ENCODE results near the gene RBM5. TPM values are rescaled to one million over a fixed set of nuclear protein-coding genes. Genes with fewer than 3 reads are reported as not detected.

The RBM5 gene
- total and polyA plus RNA-seq, 5 donors from 2014 or later, result 29.6 to 395 (median 37.7) TPM

- H3K9me3 ChIP-seq (ENCODE audit: control insufficient read depth in 2 of 2, low read length in 2 of 2), result no peaks in the 10 kb centered on the region
- no peak overlapping the region for H3K27ac ChIP-seq (ENCODE audit: insufficient read depth, low read length, poor library complexity, severe bottlenecking)
- H3K4me3 ChIP-seq (ENCODE audit: low read depth, low read length), result no peak overlapping the region
- no peaks in the 10 kb centered on the region for H3K4me1 ChIP-seq (ENCODE audit: control insufficient read depth, insufficient read depth, low read length, poor library complexity, severe bottlenecking)
- Mint-ChIP-seq H3K27me3 (no peaks in the 10 kb centered on the region), H3K36me3 (no peaks in the 10 kb centered on the region), H3K9me3 (no peaks in the 10 kb centered on the region), H3K27ac (no peak overlapping the region), H3K4me1 (no peaks in the 10 kb centered on the region), H3K4me3 (no peak overlapping the region)
- DNase-seq (no peak), ATAC-seq (ENCODE audit: low read depth in 2 of 2) (no peak)
- H3K36me3 ChIP-seq (ENCODE audit: control insufficient read depth, insufficient read depth, low read length), result no peaks in the 10 kb centered on the region
- H3K27me3 ChIP-seq (ENCODE audit: control insufficient read depth, insufficient read depth, low read length), result no peaks in the 10 kb centered on the region
Observed at GRCh38 chr3:50165910-50166538, 77.3 kb downstream of the RBM5 start.

GRCh38 chr3:50166620-50167019, 77.9 kb downstream of the RBM5 start:
- no peak overlapping the region for H3K27ac ChIP-seq (ENCODE audit: insufficient read depth, low read length, poor library complexity, severe bottlenecking)
- no peak for ATAC-seq (ENCODE audit: low read depth in 2 of 2)
- Mint-ChIP-seq H3K36me3 (no peaks in the 10 kb centered on the region), H3K4me1 (no peaks in the 10 kb centered on the region), H3K27ac (no peak overlapping the region), H3K9me3 (no peaks in the 10 kb centered on the region), H3K27me3 (no peaks in the 10 kb centered on the region), H3K4me3 (no peak overlapping the region)
- no peaks in the 10 kb centered on the region for H3K9me3 ChIP-seq (ENCODE audit: control insufficient read depth in 2 of 2, low read length in 2 of 2)
- H3K4me3 ChIP-seq (ENCODE audit: low read depth, low read length), result no peak overlapping the region
- H3K4me1 ChIP-seq (ENCODE audit: control insufficient read depth, insufficient read depth, low read length, poor library complexity, severe bottlenecking), result no peaks in the 10 kb centered on the region
- no peaks in the 10 kb centered on the region for H3K36me3 ChIP-seq (ENCODE audit: control insufficient read depth, insufficient read depth, low read length)
- no peak for DNase-seq
- no peaks in the 10 kb centered on the region for H3K27me3 ChIP-seq (ENCODE audit: control insufficient read depth, insufficient read depth, low read length)

DNA sequence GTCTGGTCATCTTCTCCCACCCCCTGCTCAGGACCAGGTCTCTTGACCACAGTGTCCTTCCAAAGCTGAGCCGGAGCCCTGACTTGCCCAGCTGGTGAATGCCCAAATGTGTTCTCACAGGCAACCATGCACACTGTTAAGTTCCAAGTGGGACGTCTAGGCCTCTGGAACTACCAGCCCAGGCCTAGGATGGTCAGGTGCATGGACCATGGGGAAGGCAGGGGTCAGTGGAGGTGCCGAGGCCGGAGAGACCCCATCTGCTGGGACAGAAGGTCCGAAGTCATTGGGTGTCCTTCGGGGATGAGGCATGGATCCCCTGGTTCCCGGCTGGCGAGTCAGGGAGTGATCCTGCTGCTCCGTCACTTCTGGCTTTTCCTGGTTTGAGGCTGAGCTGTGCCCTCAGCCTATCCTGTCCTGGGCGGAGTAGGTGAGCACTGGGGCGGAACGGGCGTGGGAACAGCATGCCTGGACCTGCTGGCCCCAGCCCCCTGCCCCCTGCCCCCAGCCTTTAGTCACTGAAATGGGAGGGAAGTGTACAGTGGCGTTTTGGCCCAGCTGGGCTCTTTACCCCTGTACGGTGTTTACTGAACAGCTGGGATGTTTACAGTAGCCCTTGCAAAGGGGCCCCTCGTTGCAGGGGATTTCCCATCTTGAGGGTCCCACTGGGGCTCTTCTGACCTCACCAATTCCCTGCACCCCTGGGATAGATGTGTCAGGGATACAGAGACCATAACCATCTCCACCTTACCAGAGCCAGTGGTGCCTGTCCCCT, 78.5 kb downstream of the RBM5 start:
- no peaks in the 10 kb centered on the region for H3K36me3 ChIP-seq (ENCODE audit: control insufficient read depth, insufficient read depth, low read length)
- H3K27ac Mint-ChIP-seq, result peak overlapping the region in 1 of 3 donors; percentile 5
- H3K27ac ChIP-seq (ENCODE audit: insufficient read depth, low read length, poor library complexity, severe bottlenecking), result no peak overlapping the region
- no peaks in the 10 kb centered on the region for H3K4me1 Mint-ChIP-seq
- DNase-seq (no peak), ATAC-seq (ENCODE audit: low read depth in 2 of 2) (no peak)
- H3K27me3 ChIP-seq (ENCODE audit: control insufficient read depth, insufficient read depth, low read length), result no peaks in the 10 kb centered on the region
- H3K4me3 ChIP-seq (ENCODE audit: low read depth, low read length), result no peak overlapping the region
- H3K4me3 Mint-ChIP-seq, result no peak overlapping the region
- H3K4me1 ChIP-seq (ENCODE audit: control insufficient read depth, insufficient read depth, low read length, poor library complexity, severe bottlenecking), result no peaks in the 10 kb centered on the region
- H3K9me3 Mint-ChIP-seq, result no peaks in the 10 kb centered on the region
- H3K27me3 Mint-ChIP-seq, result no peaks in the 10 kb centered on the region
- H3K36me3 Mint-ChIP-seq, result no peaks in the 10 kb centered on the region
- H3K9me3 ChIP-seq (ENCODE audit: control insufficient read depth in 2 of 2, low read length in 2 of 2), result no peaks in the 10 kb centered on the region

GRCh38 chr3:50167841-50168209, 79.1 kb downstream of the RBM5 start:
- H3K9me3 ChIP-seq (ENCODE audit: control insufficient read depth in 2 of 2, low read length in 2 of 2), result no peaks in the 10 kb centered on the region
- no peaks in the 10 kb centered on the region for H3K4me1 Mint-ChIP-seq
- no peak for DNase-seq
- peak overlapping the region in 1 of 3 donors; percentile 5 for H3K27ac Mint-ChIP-seq
- no peak for ATAC-seq (ENCODE audit: low read depth in 2 of 2)
- no peaks in the 10 kb centered on the region for H3K27me3 ChIP-seq (ENCODE audit: control insufficient read depth, insufficient read depth, low read length)
- H3K27ac ChIP-seq (ENCODE audit: insufficient read depth, low read length, poor library complexity, severe bottlenecking), result no peak overlapping the region
- no peaks in the 10 kb centered on the region for H3K9me3 Mint-ChIP-seq
- H3K36me3 ChIP-seq (ENCODE audit: control insufficient read depth, insufficient read depth, low read length), result no peaks in the 10 kb centered on the region
- no peak overlapping the region for H3K4me3 ChIP-seq (ENCODE audit: low read depth, low read length)
- no peaks in the 10 kb centered on the region for H3K36me3 Mint-ChIP-seq
- no peaks in the 10 kb centered on the region for H3K27me3 Mint-ChIP-seq
- no peaks in the 10 kb centered on the region for H3K4me1 ChIP-seq (ENCODE audit: control insufficient read depth, insufficient read depth, low read length, poor library complexity, severe bottlenecking)
- no peak overlapping the region for H3K4me3 Mint-ChIP-seq

GRCh38 chr3:50168388-50168787, 79.7 kb downstream of the RBM5 start:
- Histone ChIP-seq H3K9me3 (ENCODE audit: control insufficient read depth in 2 of 2, low read length in 2 of 2) (no peaks in the 10 kb centered on the region), H3K36me3 (ENCODE audit: control insufficient read depth, insufficient read depth, low read length) (no peaks in the 10 kb centered on the region), H3K27ac (ENCODE audit: insufficient read depth, low read length, poor library complexity, severe bottlenecking) (no peak overlapping the region), H3K27me3 (ENCODE audit: control insufficient read depth, insufficient read depth, low read length) (no peaks in the 10 kb centered on the region), H3K4me1 (ENCODE audit: control insufficient read depth, insufficient read depth, low read length, poor library complexity, severe bottlenecking) (no peaks in the 10 kb centered on the region), H3K4me3 (ENCODE audit: low read depth, low read length) (no peak overlapping the region)
- Mint-ChIP-seq H3K4me1 (no peaks in the 10 kb centered on the region), H3K27ac (no peak overlapping the region), H3K27me3 (no peaks in the 10 kb centered on the region), H3K9me3 (no peaks in the 10 kb centered on the region), H3K4me3 (no peak overlapping the region), H3K36me3 (no peaks in the 10 kb centered on the region)
- DNase-seq, result no peak
- ATAC-seq (ENCODE audit: low read depth in 2 of 2), result no peak

Other genes with a start within 250 kb of the RBM5 start
- gene TRAIP, start 232.4 kb upstream of the RBM5 start, total RNA-seq, result 7.9 TPM
- 1 to 10 TPM in 3 of 4 donors, under 1 TPM in 1; 0.52 to 3.2 (median 1.7) TPM for gene TRAIP, start 232.4 kb upstream of the RBM5 start, polyA plus RNA-seq
- gene CAMKV, start 219.0 kb upstream of the RBM5 start, total RNA-seq, result not detected
- gene CAMKV, start 219.0 kb upstream of the RBM5 start, polyA plus RNA-seq, result not detected
- 2.0 TPM for gene MST1R, start 185.0 kb upstream of the RBM5 start, total RNA-seq
- under 1 TPM in 2 of 4 donors, not detected in 2; 0.25 to 0.31 TPM for gene MST1R, start 185.0 kb upstream of the RBM5 start, polyA plus RNA-seq
- gene MON1A, start 159.1 kb upstream of the RBM5 start, total RNA-seq, result 4.7 TPM
- gene MON1A, start 159.1 kb upstream of the RBM5 start, polyA plus RNA-seq, result 10 to 100 TPM; 14.9 to 20.1 (median 19.2) TPM
- 142 TPM for gene RBM6, start 148.8 kb upstream of the RBM5 start, total RNA-seq
- 10 to 100 TPM; 23.1 to 27.4 (median 24.7) TPM for gene RBM6, start 148.8 kb upstream of the RBM5 start, polyA plus RNA-seq
- 0.52 TPM for gene SEMA3F, start 66.4 kb downstream of the RBM5 start, total RNA-seq
- not detected for gene SEMA3F, start 66.4 kb downstream of the RBM5 start, polyA plus RNA-seq
- gene GNAT1, start 102.7 kb downstream of the RBM5 start, total RNA-seq, result not detected
- gene GNAT1, start 102.7 kb downstream of the RBM5 start, polyA plus RNA-seq, result not detected
- gene SLC38A3, start 116.4 kb downstream of the RBM5 start, total RNA-seq, result not detected
- not detected for gene SLC38A3, start 116.4 kb downstream of the RBM5 start, polyA plus RNA-seq
- gene GNAI2, start 147.3 kb downstream of the RBM5 start, total RNA-seq, result 373 TPM
- gene GNAI2, start 147.3 kb downstream of the RBM5 start, polyA plus RNA-seq, result 100 to 1,000 TPM; 544 to 696 (median 614) TPM
- 1.7 TPM for gene SEMA3B, start 180.2 kb downstream of the RBM5 start, total RNA-seq
- not detected for gene SEMA3B, start 180.2 kb downstream of the RBM5 start, polyA plus RNA-seq
- gene LSMEM2, start 190.2 kb downstream of the RBM5 start, total RNA-seq, result not detected
- gene LSMEM2, start 190.2 kb downstream of the RBM5 start, polyA plus RNA-seq, result under 1 TPM in 1 of 4 donors, not detected in 3; 0.22 TPM
- gene IFRD2, start 203.5 kb downstream of the RBM5 start, total RNA-seq, result 39.9 TPM
- 10 to 100 TPM; 40.6 to 51.9 (median 43.4) TPM for gene IFRD2, start 203.5 kb downstream of the RBM5 start, polyA plus RNA-seq
- gene HYAL3, start 210.5 kb downstream of the RBM5 start, total RNA-seq, result 2.4 TPM
- gene HYAL3, start 210.5 kb downstream of the RBM5 start, polyA plus RNA-seq, result 1 to 10 TPM; 1.8 to 8.3 (median 5.6) TPM
- gene NAA80, start 210.5 kb downstream of the RBM5 start, total RNA-seq, result 31.9 TPM
- 10 to 100 TPM; 13.6 to 23.5 (median 14.6) TPM for gene NAA80, start 210.5 kb downstream of the RBM5 start, polyA plus RNA-seq
- gene HYAL1, start 214.7 kb downstream of the RBM5 start, total RNA-seq, result 0.35 TPM
- under 1 TPM in 3 of 4 donors, not detected in 1; 0.07 to 0.31 (median 0.10) TPM for gene HYAL1, start 214.7 kb downstream of the RBM5 start, polyA plus RNA-seq
- 1.5 TPM for gene HYAL2, start 233.8 kb downstream of the RBM5 start, total RNA-seq
- gene HYAL2, start 233.8 kb downstream of the RBM5 start, polyA plus RNA-seq, result 1 to 10 TPM; 2.7 to 6.5 (median 5.1) TPM
- 17.5 TPM for gene TUSC2, start 239.3 kb downstream of the RBM5 start, total RNA-seq
- gene TUSC2, start 239.3 kb downstream of the RBM5 start, polyA plus RNA-seq, result 10 to 100 TPM; 44.6 to 55.6 (median 49.9) TPM